Measurements from ENCODE around the gene ATXN3.

ATXN3 gene

DNA sequence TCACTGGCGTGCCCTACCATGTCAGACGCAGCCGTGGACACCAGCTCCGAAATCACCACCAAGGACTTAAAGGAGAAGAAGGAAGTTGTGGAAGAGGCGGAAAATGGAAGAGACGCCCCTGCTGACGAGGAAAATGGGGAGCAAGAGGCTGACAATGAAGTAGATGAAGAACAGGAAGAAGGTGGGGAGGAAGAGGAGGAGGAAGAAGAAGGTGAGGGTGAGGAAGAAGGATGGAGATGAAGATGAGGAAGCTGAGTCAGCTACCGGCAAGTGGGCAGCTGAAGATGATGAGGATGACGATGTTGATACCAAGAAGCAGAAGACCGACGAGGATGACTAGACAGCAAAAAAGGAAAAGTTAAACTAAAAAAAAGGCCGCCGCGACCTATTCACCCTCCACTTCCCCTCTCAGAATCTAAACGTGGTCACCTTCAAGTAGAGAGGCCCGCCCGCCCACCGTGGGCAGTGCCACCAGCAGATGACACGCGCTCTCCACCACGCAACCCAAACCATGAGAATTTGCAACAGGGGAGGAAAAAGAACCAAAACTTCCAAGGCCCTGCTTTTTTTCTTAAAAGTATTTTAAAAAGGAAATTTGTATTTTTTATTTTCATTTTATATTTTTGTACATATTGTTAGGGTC is 79.7 kb downstream of the ATXN3 start:
- Histone ChIP-seq H3K4me1 (ENCODE audit: low read depth, poor library complexity, severe bottlenecking) (no peaks in the 10 kb centered on the region), H3K4me3 (IDR thresholded peaks at IDR 0.05; ENCODE audit: insufficient read depth, low read depth, low read length) (no peak overlapping the region), H3K27me3 (ENCODE audit: insufficient read depth, low read depth) (no peaks in the 10 kb centered on the region), H3K4me2 (no peak overlapping the region), H4K20me1 (ENCODE audit: insufficient read depth) (no peaks in the 10 kb centered on the region), H3K36me3 (ENCODE audit: insufficient read depth) (no peaks in the 10 kb centered on the region), H2AFZ (ENCODE audit: low read depth) (no peak overlapping the region), H3K79me2 (ENCODE audit: insufficient read depth, low read depth) (no peaks in the 10 kb centered on the region), H3K27ac (no peak overlapping the region), H3K9ac (no peak overlapping the region)
- TF ChIP-seq, protein P1, sequence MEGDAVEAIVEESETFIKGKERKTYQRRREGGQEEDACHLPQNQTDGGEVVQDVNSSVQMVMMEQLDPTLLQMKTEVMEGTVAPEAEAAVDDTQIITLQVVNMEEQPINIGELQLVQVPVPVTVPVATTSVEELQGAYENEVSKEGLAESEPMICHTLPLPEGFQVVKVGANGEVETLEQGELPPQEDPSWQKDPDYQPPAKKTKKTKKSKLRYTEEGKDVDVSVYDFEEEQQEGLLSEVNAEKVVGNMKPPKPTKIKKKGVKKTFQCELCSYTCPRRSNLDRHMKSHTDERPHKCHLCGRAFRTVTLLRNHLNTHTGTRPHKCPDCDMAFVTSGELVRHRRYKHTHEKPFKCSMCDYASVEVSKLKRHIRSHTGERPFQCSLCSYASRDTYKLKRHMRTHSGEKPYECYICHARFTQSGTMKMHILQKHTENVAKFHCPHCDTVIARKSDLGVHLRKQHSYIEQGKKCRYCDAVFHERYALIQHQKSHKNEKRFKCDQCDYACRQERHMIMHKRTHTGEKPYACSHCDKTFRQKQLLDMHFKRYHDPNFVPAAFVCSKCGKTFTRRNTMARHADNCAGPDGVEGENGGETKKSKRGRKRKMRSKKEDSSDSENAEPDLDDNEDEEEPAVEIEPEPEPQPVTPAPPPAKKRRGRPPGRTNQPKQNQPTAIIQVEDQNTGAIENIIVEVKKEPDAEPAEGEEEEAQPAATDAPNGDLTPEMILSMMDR (conservative IDR thresholded peaks at IDR 0.05; ENCODE audit: low read depth, low read length) = no peak

DNA sequence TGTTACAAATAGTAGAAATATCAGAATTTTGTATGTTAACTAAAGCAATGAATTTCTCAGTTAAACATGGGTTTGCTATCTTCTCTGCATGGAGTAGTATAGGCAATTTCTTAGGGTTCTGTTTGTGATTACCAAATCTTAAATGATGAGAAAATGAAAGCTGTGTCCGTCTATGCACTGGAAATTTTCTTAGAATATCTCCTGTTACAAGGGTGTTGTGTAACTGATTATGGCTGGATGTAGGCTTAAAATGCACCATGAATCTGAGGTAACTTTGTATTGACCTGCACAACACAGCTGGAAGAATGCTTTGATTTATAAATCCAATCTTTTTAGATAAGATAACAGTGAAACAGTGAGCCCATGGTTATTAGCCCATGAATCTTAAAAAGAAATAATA is 84.3 kb downstream of the ATXN3 start:
- no peak overlapping the region for H2AFZ ChIP-seq (ENCODE audit: low read depth)
- no peak overlapping the region for H3K4me2 ChIP-seq
- H3K9ac ChIP-seq = no peak overlapping the region
- H3K4me1 ChIP-seq (ENCODE audit: low read depth, poor library complexity, severe bottlenecking) = no peaks in the 10 kb centered on the region
- H3K27me3 ChIP-seq (ENCODE audit: insufficient read depth, low read depth) = no peaks in the 10 kb centered on the region
- no peaks in the 10 kb centered on the region for H4K20me1 ChIP-seq (ENCODE audit: insufficient read depth)
- H3K79me2 ChIP-seq (ENCODE audit: insufficient read depth, low read depth) = no peaks in the 10 kb centered on the region
- no peaks in the 10 kb centered on the region for H3K36me3 ChIP-seq (ENCODE audit: insufficient read depth)
- no peak overlapping the region for H3K4me3 ChIP-seq (IDR thresholded peaks at IDR 0.05; ENCODE audit: insufficient read depth, low read depth, low read length)
- H3K27ac ChIP-seq = no peak overlapping the region
- TF ChIP-seq, protein P1 (conservative IDR thresholded peaks at IDR 0.05; ENCODE audit: low read depth, low read length) = no peak

GRCh38 chr14:92021523-92021922 is 84.9 kb downstream of the ATXN3 start:
- H3K79me2 ChIP-seq (ENCODE audit: insufficient read depth, low read depth) = no peaks in the 10 kb centered on the region
- no peaks in the 10 kb centered on the region for H4K20me1 ChIP-seq (ENCODE audit: insufficient read depth)
- TF ChIP-seq, protein P1 (conservative IDR thresholded peaks at IDR 0.05; ENCODE audit: low read depth, low read length) = no peak
- H3K4me1 ChIP-seq (ENCODE audit: low read depth, poor library complexity, severe bottlenecking) = no peaks in the 10 kb centered on the region
- H3K4me3 ChIP-seq (IDR thresholded peaks at IDR 0.05; ENCODE audit: insufficient read depth, low read depth, low read length) = no peak overlapping the region
- H3K9ac ChIP-seq = no peak overlapping the region
- H3K27me3 ChIP-seq (ENCODE audit: insufficient read depth, low read depth) = no peaks in the 10 kb centered on the region
- H3K27ac ChIP-seq = no peak overlapping the region
- no peak overlapping the region for H2AFZ ChIP-seq (ENCODE audit: low read depth)
- H3K36me3 ChIP-seq (ENCODE audit: insufficient read depth) = no peaks in the 10 kb centered on the region
- H3K4me2 ChIP-seq = no peak overlapping the region

DNA sequence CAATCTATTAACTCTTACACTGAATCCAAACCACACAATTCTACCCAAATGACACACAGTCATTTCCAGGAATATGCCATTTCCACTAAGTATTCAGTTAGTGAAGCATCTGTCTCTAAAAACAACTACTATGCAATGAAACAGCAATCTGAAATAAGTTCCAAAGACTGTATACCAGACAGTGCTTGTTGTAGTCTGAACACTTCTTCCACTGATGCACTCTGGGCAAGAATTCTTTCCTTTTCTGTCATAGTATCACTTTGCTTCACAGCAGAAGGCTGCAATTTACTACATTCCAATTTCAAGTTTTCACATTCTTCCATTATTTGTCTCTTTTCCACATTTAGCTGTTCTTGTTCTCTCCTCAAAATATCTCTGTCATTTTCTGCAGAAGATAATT is 92.3 kb downstream of the ATXN3 start:
- Histone ChIP-seq H3K27ac (no peak overlapping the region), H3K79me2 (ENCODE audit: insufficient read depth, low read depth) (no peaks in the 10 kb centered on the region), H4K20me1 (ENCODE audit: insufficient read depth) (no peaks in the 10 kb centered on the region), H3K4me3 (IDR thresholded peaks at IDR 0.05; ENCODE audit: insufficient read depth, low read depth, low read length) (no peak overlapping the region), H3K27me3 (ENCODE audit: insufficient read depth, low read depth) (no peaks in the 10 kb centered on the region), H3K4me1 (ENCODE audit: low read depth, poor library complexity, severe bottlenecking) (no peaks in the 10 kb centered on the region), H3K36me3 (ENCODE audit: insufficient read depth) (no peaks in the 10 kb centered on the region), H2AFZ (ENCODE audit: low read depth) (no peak overlapping the region), H3K4me2 (no peak overlapping the region), H3K9ac (no peak overlapping the region)
- TF ChIP-seq, protein P1 (conservative IDR thresholded peaks at IDR 0.05; ENCODE audit: low read depth, low read length) = no peak

Measured in KMS-11 (cell line).